ENCODE measurements around the gene ASCC2.
"Not testable (repeated sequence)": the region's sequence is repeated elsewhere in the genome, so short reads cannot be mapped to it uniquely, and the experiment has no call there.

DNA sequence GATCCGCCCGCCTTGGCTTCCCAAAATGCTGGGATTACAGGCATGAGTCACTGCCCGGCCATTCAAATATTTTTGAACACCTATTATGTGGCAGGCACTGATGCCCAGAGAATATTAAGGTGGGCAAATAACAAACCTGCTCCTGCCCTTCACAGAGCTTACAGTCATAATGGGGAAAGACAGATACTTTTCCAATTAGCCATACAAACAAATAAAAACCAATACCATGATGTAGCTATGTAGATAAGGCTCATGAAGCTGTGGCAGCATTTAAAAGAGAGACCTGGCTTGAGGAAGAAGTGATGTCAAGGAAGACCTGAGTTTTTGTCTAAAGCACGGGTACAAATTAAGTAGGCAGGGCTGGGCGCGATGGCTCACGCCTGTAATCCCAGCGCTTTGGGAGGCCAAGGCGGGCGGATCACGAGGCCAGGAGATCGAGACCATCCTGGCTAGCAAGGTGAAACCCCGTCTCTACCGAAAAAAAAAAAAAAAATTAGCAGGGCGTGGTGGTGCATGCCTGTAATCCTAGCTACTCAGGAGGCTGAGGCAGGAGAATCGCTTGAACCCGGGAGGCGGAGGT is 1.2 kb downstream of the ASCC2 start:
- TF ChIP-seq, protein P1, sequence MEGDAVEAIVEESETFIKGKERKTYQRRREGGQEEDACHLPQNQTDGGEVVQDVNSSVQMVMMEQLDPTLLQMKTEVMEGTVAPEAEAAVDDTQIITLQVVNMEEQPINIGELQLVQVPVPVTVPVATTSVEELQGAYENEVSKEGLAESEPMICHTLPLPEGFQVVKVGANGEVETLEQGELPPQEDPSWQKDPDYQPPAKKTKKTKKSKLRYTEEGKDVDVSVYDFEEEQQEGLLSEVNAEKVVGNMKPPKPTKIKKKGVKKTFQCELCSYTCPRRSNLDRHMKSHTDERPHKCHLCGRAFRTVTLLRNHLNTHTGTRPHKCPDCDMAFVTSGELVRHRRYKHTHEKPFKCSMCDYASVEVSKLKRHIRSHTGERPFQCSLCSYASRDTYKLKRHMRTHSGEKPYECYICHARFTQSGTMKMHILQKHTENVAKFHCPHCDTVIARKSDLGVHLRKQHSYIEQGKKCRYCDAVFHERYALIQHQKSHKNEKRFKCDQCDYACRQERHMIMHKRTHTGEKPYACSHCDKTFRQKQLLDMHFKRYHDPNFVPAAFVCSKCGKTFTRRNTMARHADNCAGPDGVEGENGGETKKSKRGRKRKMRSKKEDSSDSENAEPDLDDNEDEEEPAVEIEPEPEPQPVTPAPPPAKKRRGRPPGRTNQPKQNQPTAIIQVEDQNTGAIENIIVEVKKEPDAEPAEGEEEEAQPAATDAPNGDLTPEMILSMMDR (IDR thresholded peaks at IDR 0.05; ENCODE audit: extremely low read depth in 1 of 2, insufficient read depth in 1 of 2, low read depth in 1 of 2, low read length in 2 of 2) = not testable (repeated sequence)
- not testable (repeated sequence) for TF ChIP-seq JUN (IDR thresholded peaks at IDR 0.05; ENCODE audit: borderline replicate concordance, insufficient read depth, insufficient read length, low read depth); POLR2AphosphoS5 (IDR thresholded peaks at IDR 0.05; ENCODE audit: insufficient read depth, low read depth, low read length); POLR2A (IDR thresholded peaks at IDR 0.05; ENCODE audit: low read depth, low read length); EZH2 (IDR thresholded peaks at IDR 0.05; ENCODE audit: borderline replicate concordance, low read depth, low read length, severe bottlenecking); FOS (IDR thresholded peaks at IDR 0.05; ENCODE audit: borderline replicate concordance, insufficient read depth, low read length); GATA2 (IDR thresholded peaks at IDR 0.05; ENCODE audit: insufficient read depth, insufficient read length, low read depth, low read length)
- TF ChIP-seq, protein P2, sequence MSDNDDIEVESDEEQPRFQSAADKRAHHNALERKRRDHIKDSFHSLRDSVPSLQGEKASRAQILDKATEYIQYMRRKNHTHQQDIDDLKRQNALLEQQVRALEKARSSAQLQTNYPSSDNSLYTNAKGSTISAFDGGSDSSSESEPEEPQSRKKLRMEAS (IDR thresholded peaks at IDR 0.05; ENCODE audit: insufficient read depth, insufficient read length) = not testable (repeated sequence)

Measured in endothelial cell of umbilical vein (primary cell).